HG02623 (cell line): ENCODE data around the gene CNNM2.
"Not testable (repeated sequence)": the region's sequence is repeated elsewhere in the genome, so short reads cannot be mapped to it uniquely, and the experiment has no call there.

Source experiments
- ATAC-seq: cut with Tn5 transposase; IDR thresholded peaks from one replicate; pipeline ENCODE4 v1.9.1; 2021; ENCODE audit warnings: moderate library complexity; ENCODE audit not compliant: unreplicated experiment

CNNM2 gene

DNA sequence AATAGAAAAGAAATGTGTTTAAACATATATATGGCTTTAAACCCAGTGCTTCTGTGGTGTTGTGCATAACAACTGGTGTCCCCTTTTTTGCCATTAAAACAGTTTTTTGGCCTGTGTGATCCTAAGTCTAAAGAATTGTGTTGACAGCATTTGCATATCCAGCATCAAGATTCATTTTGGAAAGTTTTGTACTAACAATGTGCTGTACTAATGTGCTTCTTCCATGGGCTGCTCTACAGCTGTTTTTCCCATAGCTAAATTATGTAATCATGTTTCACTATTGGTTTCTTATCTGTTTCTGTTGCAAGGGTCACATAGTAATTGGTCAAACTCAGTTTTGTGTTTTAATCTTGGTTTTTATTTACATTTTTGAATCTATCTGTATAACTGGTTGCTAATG is 5.5 kb downstream of the CNNM2 start:
- no peak for ATAC-seq

DNA sequence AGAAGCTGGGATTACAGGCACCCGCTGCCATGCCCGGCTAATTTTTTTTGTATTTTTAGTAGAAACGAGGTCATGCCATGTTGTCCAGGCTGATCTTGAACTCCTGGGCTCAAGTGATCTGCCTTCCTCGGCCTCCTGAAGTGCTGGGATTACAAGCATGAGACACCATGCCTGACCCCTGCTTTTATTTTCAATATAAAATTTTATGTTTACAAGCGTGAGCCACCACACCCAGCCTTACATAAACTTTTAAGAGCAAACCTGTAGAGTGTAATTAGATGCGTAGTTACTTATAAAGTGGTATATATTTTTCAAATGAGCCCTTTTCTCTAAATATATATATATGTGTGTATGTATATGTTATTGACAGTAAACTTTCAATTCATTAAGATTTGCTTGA is 8.7 kb downstream of the CNNM2 start:
- ATAC-seq: no peak

DNA sequence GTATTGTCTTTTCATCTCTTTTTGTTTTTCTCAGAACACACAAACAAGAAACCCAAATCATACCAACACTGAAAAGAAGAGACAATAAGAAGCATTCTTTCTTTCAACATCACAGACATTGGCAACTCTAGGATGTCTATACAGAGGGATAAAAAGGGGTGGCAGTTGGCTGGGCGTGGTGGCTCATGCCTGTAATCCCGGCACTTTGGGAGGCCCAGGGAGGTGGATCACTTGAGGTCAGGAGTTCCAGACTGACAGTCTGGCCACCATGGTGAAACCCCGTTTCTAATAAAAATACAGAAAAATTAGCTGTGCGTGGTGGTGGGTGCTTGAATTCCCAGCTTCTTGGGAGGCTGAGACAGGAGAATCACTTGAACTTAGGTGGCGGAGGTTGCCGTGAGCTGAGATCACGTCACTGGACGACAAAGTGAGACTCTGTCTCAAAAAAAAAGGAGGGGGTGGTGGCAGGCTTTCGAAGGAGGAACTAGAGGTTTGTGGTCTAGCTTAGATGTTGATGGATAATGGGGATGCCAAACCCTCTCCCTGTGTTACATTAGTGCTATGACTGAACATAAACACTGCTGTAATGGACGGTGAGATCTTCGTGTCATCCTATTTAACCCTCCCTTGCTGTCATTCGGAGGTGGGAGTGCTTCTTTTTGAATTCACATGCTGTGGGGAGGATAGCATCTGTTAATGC is 9.4 kb downstream of the CNNM2 start:
- no peak for ATAC-seq

DNA sequence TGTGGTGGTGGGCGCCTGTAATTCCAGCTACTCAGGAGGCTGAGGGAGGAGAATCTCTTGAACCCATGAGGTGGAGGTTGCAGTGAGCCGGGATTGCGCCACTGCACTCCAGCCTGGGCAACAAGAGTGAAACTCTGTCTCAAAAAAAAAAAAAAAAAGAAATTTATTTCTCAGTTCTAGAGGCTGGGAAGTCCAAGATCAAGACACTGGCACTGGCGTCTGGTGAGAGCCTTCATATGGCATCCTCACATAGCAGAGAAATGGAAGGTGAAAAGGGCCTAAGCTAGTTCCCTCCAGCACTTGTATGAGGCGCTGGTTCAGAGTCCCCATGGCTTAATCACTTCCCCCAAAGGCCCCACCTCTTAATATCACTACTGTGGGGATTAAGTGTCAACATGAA is 10.3 kb downstream of the CNNM2 start:
- ATAC-seq: not testable (repeated sequence)

DNA sequence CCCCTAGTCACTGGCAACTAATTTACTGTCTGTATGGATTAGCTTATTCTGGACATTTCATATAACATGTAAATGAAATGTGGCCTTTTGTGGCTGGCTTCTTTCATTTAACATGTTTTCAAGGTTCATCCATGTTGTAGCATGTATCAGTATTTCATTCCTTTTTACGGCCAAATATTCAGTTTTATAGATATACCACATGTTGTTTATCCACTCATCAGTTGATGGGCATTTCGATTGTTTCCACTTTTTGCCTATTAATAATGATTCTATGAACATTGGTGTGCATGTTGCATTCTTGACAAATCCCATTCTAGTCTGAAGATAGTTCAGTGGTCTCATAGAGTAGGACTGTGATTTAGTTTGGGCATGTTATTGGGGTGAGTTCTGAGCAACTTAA is 12.6 kb downstream of the CNNM2 start:
- ATAC-seq: no peak

DNA sequence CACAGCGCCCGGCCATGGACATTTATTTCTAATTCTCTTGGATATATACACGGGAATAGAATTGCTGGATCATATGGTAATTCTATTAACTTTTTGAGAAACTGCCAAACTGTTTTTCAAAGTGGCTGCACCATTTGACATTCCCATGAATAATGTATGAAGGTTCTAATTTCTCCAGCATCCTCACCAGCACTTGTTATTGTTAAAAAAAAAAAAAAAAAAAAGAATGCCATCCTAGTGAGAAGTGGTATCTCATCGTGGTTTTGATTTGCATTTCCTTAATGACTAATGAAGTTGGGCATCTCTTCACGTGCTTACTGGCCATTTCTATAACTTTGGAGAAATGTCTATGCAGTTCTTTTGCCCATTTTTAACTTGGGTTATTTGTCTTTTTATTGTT is 13.5 kb downstream of the CNNM2 start:
- no peak for ATAC-seq

DNA sequence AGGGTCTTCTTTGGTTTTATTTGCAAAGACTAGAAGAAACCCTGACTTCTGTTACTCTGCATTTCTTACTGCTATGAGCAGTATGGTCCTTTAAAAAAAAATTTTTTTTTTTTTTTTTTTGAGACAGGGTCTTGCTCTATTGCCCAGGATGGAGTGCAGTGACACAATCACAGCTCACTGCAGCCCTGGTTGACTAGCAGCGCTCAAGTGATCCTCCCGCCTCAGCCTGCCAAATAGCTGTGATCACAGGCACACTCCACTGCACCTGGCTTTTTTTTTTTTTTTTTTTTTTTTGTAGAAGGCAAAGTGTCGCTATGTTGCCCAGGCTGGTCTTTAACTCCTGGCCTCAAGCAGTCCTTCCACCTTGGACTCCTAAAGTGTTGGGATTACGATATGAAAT is 17.4 kb downstream of the CNNM2 start:
- no peak for ATAC-seq

DNA sequence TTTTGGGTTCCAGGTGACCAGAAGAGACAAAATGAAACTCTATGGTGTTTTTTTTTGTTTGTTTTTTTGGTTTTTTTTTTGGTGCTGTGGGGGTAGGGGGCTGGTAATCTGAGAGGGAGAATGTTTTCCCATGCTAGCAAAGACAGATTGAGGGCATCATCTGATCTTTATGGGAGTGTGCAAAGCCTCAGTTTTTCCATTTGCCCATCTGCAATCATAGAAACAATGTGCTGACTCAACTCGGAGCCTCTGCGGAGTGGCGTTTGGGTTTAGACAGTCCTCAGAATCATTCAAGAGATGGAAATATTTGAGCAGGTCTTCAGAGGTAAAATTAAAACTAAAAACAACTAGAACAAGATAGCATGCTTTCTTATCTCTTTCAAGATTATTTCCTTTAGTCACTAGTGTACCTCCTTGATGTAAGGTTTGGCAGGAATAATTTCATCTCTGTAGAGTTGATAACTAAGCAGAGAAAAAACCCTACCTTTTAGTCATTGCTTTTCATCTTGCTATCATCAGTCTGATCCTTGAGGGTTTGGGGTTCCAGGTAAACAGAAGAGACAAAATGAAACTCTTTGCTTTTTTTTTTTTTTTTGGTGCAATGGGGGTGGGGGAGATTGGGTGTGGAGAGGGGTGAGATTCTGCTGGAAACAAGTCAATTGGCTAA is 18.0 kb downstream of the CNNM2 start:
- no peak for ATAC-seq

DNA sequence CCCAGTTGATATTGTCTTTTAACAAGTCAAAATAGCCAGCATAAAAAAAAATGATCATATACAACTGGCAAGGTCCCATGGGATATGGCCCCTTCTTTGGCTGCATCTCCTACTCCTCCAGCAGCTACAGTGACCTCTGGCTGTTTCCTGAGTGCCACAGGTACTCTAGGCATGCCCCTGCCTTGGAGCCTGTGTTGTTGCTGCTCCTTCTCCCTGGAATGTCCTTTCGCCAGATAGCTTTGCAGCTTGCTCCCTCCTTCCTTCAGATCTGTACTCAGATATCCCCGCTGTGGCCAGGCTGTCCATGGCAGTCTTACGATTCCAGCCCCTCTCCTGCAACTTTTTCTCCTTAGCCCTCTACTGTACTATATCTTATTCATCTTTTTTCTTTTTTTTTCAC is 23.3 kb downstream of the CNNM2 start:
- no peak for ATAC-seq

DNA sequence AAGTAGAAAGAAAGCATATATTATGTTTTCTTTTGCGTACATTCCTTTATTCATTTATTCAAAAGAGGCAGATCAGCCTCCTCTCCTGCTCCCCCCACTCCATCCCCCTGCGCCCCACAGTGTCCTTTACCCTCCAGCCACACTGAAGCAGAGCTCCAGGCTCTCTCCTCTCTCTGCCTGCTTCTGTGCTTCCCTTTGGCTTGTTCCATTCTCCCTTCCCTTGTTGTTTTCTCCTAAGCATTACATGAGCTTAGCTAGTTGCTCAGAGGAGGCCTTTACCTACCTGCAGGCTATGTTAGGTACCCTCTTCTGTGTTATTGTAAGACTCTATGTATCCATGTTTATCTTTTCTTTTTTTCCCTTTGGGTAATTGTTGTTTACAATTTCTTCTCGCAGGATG is 27.4 kb downstream of the CNNM2 start:
- no peak for ATAC-seq

DNA sequence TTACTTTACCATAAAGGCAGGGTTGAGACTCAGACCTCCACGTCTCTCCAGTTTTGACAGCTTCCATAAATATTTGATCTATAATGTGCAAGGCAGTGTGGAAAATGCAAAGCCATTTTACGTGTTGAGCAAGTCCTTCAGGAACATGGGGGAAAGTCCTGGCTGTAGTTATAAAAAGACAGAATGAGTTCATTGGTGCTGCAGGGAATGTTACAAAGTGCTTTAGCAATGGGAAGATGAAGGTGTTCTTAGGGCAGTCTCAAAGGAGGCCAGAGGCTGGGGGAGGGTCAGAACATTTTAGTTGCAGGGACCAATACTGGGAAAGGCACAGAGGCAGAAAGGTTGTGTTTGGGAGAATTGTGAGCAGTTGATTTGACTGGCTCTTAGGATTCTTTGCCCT is 27.9 kb downstream of the CNNM2 start:
- no peak for ATAC-seq

DNA sequence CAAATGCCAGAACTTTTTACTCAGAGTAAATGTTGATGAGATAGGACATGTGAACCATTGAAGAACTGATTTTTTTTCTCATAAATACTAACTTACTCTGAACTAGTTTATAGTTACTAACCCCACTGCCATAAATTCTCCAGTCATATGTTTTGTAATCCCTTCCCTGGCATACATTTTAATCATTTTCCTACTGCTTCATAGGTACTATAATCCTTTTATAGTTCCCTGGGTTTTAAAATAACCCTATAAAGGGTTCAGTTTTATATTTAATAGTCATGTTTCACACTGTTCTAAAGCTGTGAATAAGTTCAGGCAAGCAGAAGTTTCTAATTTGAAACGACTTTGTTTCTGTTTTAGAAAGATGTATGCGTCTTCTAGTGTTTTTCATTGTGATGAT is 28.9 kb downstream of the CNNM2 start:
- ATAC-seq: no peak

DNA sequence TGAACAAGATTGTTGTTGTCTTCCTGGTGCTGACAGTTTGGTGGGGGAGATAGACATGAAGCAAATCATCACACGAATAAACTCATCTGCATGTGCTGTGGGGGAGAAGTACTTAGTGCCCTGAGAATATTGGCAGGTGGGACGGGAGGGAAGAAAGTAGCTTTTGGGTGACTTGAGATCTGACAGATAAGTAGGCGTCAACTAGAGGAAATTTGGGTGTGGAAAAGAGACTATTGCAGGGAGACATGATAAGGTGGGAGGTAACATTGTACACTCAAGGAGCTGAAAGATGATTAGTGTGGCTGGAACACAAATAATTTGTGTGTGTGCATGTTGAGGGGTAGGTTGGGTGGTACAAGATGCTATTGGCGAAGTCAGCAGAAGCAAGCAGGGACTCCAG is 30.1 kb downstream of the CNNM2 start:
- ATAC-seq: no peak

DNA sequence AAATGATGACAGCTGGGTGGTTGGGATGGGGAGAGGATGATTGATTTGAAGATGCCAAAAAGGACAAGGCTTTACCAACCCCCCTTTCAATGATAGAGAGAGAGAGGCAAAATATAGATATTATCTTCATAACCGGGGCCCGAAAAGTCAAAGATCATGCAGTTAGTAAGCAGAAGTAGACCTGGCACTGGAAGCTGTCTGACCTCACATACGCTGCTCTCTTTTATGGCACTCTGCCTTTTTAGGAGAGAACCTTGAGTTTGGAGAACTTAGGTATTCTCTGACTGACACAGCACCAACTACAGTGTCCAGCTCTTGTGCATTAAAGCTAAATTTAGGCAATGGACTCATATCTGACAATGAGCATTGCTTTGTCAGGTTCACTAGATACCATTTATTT is 30.7 kb downstream of the CNNM2 start:
- ATAC-seq: no peak

DNA sequence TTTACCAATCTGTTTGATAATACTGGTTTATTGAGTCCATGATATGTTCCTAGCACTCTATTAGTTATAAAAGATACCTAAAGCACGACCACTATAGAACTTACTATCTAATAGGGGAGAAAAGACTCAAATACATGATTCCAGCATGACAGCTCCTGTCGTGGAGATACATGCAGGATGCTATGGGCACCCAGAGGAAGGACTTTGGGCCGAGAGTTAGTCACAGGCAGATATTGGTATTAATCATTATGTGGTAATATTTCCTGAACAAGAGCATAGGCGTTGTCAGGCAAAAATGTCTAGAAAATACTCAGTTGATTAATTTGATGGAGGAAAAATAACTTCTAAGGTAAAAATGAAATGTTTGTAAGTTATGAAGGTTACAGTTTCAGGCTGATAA is 31.8 kb downstream of the CNNM2 start:
- ATAC-seq: no peak

DNA sequence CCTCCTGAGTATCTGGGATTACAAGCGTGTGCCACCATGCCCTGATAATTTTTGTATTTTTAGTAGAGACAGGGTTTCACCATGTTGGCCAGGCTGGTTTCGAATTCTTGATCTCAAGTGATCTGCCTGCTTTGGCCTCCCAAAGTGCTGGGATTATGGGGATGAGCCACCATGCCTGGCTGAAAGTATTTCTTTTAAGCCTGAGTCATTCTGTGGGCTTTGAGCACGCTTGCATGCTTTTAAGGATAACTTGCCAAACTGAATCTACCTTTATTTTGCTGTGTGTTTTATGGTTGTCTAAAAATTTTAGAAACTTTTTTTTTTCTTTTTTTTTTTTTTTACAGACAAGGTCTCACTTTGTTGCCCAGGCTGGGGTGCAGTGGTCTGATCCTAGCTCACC is 33.2 kb downstream of the CNNM2 start:
- ATAC-seq: no peak

DNA sequence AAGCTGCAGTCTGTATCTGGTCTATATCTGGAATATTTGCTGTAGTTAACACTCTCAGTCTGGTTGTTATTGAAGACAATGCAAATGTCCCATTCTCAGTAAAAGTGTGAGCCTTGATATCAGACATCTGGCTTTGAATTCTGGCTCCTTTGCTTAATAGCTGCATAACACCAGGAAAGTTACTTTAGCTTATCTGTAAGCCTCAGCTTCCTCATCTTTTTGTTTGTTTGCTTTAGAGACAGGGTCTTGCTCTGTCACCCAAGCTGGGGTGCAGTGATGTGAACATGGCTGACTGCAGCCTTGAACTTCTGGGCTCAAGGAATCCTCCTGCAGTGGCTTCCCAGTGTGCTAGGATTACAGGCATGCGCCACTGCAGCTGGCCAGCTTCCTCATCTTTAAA is 41.3 kb downstream of the CNNM2 start:
- ATAC-seq: no peak

DNA sequence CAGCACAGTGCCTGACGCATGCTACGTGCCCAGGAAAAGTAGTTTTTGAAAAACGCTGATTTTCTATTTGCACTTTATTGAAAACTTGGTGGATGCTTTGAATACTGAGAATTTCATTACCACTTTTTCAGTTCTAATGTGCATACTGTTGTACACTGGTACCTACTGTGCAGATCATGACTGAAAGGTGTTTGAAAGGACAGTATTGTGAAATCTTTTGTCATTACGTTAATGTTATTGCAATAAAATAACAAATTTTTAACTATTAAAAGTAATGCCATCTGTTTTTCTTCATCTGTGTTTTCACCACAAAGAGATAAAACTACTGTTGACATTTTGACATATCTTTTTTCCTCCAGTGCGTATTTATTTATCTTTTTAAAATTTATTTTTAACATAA is 42.1 kb downstream of the CNNM2 start:
- ATAC-seq: no peak

DNA sequence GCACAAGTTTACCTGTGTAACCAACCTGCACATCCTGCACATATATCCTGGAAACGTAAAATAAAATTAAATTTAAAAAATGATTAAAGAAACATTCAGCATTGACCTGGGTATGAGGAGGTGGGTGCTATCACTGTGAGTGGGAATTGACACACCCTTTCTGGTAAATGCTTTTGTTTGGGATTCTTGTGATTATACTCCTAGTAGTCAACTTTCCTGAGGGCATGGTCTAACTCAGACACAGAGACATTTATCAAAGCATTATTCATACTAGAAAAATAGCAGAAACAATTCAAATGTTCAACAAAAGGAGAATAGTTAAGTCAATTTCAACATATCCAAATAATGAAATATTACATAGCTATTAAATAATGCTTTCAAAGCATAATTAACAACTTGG is 44.2 kb downstream of the CNNM2 start:
- ATAC-seq: no peak

DNA sequence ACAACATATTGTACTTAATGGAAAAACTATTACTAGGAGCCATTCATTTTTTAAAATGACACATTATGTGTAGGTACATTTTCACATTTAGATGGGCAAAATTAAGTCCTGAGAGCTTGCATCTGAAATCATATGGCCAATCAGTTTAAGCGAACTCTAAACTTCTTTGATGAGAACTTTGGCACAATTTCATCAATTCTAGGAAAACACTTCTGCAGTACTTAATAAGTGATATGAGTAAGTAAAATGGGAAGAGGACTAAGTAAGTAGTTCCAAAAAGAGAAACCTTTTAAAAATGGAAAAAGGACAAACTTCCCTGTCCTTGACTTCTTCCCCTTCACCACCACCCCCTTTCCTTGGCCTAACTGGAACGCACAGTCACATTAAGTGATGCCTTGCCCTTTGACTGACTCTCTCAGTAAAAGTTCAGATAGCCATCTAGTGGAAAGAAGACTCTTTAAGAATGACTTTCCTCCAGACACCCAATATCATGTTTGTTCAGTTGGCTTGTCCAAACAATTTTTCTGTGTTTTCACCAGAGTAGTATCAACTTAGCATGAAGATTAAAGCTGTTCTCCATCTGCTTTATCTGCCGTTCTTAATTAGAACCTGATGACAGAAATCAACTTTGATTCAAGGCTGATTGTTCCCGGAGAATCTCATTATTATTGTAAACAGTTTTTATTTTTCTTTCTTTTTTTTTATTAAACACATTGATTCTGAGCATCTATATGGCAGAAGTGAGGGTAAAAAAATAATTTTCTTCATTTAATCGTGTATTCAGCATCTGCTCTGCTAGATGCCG is 45.1 kb downstream of the CNNM2 start:
- ATAC-seq: no peak

DNA sequence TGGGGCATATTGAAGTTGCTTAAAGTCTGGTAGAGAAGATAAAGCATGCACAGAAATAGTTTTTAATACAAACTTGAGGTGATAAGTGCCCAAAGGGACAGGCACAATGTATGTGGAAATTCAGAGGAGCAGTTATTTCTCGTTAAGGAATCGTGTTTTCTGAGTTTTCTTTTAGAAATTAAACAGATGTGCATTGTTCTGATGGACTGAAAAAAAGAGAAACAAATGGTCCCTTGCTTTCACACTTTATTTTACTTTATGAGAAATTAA is 45.6 kb downstream of the CNNM2 start:
- no peak for ATAC-seq

DNA sequence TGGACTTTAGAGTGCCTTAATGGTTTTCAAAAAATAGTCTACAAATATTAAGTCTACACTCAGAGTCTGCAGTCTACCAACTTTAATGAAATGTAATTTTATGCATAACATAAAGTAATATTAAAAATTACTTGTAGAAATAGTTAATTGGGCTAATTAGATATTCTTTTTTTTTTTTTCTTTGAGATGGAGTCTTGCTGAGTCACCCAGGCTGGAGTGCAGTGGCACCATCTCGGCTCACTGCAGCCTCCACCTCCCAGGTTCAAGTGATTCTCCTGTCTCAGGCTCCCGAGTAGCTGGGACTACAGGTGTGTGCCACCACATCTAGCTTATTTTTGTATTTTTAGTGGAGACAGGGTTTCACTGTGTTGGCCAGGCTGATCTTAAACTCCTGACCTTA is 46.0 kb downstream of the CNNM2 start:
- ATAC-seq: not testable (repeated sequence)
